Astrocyte (in vitro differentiated cells and primary cell): ENCODE data around the gene ROPN1B.
"Not testable (repeated sequence)": the region's sequence is repeated elsewhere in the genome, so short reads cannot be mapped to it uniquely, and the experiment has no call there.

Experiments
- CTCF ChIP-seq: IDR thresholded peaks from 2 replicates; pipeline ENCODE4 v1.5.1; 2011; ENCODE audit warnings: low read depth, mild to moderate bottlenecking, inconsistent platforms, low read length, moderate library complexity; ENCODE audit not compliant: insufficient read depth
- EZH2 ChIP-seq: IDR thresholded peaks from 2 replicates; pipeline ENCODE4 v1.6.1; 2012; ENCODE audit warnings: mild to moderate bottlenecking, low read length, inconsistent platforms; ENCODE audit not compliant: insufficient read depth

DNA sequence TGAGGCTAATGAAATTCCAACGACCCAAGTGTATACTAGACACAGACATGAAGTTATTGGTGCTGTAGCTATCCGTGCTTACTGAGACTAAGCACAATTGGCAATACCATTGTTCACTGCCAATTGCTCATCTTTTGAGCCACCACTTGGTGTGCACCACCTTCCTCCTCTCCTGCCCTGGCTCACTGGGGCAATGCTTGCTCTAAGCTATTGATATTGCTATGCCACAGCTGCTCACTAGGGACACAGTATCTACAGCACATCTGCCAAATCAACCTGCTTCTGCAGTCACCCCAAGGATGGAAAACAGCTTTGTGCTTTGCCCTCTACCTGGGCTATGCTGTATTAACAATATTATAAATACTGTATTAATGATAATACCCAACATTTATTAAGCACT, 16.0 kb downstream of the ROPN1B start:
- not testable (repeated sequence) for TF ChIP-seq CTCF, EZH2
